Activated CD4-positive, alpha-beta T cell treated with anti-CD3 and anti-CD28 coated beads for 48 hours (primary cell): ENCODE measurements around the gene GMPS.
"Not testable (repeated sequence)": the region's sequence is repeated elsewhere in the genome, so short reads cannot be mapped to it uniquely, and the experiment has no call there.

Experiments
- DNase-seq: peaks from one replicate; pipeline ENCODE4 v3.0.0-alpha.2; 2020

Gene GMPS

DNA sequence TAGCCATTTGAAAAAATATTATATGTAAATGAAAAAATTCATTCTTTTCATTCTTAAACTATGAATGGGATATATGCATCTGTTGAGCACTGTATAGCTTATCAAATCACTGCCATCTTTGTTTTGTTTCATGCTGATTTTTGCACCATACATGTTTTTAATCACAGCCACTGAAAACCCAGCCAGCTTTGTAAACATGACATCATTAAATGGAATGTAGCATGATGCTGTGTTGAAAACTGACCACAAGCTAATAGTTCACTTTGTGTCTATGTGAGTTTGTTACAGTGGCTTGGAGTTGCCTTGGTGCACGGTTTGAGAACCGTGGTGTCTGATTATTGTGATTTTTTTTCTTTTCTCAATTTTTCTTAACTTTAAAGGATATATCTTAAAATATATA, 75.7 kb downstream of the GMPS start:
- no peak for DNase-seq

DNA sequence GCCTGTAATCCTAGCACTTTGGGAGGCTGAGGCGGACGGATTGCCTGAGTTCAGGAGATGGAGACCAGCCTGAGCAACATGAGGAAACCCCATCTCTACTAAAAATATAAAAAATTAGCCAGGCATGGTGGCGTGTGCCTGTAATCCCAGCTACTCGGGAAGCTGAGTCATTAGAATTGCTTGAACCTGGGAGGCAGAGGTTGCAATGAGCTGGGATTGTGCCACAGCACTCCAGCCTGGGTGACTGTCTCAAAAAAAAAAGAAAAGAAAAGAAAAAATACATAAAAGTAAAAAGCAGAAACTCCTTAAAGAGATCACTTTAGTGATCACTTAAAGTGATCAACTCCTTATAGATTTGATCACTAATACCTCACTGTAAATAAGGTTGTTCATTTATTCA, 78.0 kb downstream of the GMPS start:
- DNase-seq, result no peak

DNA sequence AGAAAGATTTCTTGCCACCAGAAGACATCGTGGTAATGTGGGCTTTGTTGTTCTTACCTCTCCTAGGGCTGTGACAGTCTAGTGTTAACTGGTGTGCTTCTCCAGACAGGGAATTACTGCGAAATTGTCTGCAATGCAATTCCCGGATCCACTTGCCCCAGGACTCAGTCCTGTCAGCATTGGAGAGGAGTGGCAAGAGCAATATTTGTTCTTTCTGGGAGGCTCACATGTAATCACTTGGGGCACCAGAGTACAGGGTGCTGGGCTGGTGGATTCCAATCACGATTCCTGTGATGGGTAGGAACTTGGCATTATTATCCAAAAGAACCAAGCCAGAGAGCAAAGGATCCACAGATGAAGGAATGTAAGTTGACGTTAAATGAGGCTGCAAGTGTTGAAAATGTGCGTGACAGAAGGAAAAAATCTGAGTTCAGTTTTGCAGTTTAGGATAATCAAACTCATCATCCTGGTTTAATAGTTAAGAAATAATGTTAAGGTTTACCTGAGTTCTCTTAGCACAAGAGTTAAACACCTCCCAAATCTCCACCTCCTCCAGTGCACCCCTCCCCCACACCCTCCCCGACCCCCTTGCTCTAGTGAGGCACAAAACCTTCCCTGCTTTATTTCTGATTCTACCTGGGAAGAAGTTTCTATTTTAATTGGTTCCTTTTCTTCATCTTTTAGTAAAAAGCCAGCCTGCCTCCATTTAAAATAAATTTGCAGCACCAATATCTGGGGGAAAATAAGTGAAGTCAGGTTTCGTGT, 79.2 kb downstream of the GMPS start:
- DNase-seq, result no peak

DNA sequence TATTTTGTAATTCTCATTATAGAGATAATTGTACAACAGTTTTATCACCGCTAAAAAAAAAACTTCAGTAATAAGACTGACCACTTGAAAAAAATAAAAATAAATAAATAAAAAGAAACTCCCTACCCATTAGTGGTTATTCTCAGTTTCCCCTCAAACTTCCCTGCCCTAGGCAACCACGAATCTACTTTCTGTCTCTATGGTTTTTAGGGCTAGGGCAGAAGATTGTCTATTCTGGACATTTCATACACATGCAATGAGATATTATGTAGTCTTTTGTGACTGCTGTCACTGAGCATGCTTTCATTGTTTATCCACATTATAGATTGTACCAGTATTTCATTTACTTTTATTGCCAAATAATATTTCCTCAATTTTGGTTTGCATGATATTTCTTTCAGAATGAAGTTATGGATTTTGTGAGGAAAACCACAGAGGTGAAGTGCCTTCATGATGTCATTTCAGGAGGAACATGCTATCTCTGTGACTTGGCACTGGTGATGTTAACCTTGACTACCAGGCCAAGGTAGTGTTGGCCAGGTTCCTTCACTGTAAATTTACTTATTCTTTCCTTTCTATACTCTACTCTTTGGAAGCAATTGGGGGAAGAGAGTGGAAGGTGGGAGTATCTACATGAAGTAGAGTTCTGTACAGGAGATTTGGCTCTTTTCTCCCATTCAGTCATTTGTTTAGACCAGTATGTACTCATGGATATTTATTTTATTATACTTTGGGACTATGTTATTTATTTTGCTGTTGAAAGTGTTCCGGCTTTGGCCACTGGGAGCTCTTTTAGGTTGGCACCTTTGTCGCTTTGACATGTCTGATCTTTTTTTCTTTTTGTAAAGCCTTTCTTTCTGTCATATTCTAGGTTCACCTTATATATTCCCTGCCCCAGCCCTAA, 86.3 kb downstream of the GMPS start:
- DNase-seq, result no peak

DNA sequence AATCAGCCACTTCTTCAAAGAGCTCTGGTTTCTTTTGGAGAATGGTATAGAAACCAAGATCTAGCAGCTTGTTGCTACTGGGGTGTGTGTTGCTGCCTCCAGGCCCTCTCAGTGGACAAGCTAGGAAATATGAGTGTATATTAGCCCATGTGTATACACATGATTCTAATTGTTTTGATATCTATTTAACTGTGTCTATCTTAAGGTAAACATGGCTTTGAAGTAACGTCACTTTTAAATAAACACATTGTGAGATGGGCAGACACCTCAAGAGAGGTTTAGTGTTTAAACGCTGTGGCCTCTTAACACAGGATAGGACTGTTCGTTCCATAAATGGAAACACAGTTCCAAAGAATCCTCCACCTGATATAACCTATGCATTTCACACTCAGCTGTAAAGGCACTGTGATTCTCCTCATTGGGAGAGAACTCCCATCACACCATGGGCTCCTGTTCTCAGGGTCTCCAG, 87.0 kb downstream of the GMPS start:
- no peak for DNase-seq

DNA sequence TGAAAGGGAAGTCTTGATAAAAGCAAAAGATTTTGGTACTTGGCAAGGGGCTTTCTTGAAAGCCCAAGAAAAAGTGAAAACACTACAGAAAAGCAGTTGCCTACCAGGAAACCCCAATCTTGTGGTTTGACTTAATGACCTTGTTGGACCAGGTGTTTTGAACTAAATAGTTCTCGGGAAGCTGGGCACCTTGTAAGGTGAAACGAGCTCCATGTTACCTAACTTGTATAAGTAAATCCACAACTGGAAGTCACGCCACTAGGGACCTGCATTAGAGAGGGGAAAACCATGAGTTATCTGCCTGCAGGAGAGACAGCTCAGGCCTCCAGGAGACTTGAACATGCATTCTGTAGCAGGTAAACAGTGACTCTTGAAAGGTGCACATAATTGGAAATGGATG, 88.2 kb downstream of the GMPS start:
- no peak for DNase-seq

DNA sequence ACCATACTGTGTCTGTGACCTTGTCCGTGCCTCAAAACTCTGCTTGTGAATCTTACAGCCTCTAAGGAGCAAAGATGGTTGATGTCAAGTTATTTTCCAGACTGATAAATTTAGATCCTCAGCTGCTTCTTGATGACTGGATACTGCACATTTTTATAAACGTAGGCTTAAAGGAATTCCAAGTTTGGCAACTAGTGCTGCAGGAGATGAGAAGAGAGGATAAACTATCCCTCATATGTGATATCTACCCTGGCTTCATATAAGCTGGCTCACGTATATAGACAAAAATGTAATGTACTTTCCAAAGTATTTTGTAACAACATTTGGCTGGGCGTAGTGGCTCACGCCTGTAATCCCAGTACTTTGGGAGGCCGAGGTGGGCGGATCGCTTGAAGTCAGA, 89.6 kb downstream of the GMPS start:
- no peak for DNase-seq

DNA sequence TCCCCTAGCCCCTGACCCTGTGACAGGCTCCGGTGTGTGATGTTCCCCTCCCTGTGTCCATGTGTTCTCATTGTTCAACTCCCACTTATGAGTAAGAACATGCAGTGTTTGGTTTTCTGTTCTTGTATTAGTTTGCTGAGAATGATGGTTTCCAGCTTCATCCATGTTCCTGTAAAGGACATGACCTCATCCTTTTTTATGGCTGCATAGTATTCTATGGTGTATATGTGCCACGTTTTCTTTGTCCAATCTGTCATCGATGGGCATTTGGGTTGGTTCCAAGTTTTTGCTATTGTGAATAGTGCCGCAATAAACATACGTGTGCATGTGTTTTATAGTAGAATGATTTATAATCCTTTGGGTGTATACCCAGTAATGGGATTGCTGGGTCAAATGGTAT, 90.6 kb downstream of the GMPS start:
- not testable (repeated sequence) for DNase-seq

DNA sequence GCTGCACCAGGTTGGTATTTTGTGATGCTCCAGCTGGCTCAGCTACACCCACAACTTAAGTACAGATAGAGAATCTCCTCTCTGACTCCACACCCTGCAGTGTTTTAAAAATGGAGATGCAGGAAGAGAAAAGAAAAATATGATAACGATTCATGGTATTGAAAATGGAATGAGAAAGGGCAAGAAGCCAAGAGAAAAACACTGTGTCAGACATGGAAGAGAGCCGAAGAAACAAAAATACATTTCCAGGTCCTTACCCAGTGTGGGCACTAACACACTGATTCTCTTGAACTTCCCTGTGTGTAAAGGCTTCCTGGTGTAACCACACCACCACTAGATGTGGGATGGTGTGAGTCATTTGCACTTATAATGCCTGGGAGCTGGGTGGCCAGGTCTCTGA, 93.1 kb downstream of the GMPS start:
- no peak for DNase-seq

DNA sequence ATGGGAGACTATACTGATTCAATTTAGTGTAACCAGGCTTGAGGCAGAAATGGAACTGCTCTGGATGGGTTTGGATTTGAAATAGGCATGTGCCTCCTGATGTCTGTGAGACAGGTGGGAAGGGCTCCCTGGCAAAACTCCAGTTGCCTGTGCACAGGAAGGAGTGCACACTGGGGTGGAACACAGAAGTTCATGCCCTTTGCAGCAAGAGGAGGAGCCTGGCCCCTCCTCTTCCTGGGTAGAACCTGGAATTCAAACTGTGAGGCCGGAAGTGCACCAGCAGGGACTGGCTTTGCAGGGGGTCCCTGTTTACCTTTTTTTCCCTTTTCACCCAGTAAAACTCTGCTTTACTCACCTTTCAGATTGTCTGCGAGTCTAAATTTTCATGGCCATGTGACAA, 99.9 kb downstream of the GMPS start:
- no peak for DNase-seq

DNA sequence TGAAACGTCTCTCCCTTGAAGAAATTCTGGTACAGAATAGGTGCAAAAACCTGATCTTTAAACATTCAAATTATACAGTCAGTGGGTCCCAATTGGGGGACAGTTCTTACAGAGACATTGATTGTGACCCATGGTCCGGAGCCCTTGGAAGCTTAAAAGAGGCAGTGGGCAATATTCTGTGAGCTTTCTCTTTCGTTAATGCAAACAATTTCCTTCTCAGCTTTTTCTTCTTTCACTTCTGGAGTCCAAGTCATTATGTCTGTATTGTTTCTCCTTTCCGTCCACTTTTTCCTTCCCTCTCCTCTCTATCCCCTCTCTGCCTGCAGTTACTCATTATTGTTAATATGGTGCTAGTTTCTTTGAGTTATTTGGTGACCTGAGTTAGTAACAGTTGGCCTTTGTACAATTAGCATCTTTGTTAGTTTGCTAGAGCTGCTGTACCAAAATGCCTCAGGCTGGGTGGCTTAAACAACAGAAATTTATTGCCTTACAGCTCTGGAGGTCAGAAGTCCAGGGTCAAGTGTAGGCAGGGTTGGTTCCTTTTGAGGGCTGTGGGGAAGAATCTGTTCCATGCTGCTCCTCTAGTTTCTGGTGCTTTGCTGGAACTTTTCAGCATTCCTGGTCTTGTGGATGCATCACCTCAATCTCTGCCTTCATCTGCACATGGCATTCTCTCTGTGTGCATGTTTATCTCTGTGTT, 102.6 kb downstream of the GMPS start:
- DNase-seq, result no peak

DNA sequence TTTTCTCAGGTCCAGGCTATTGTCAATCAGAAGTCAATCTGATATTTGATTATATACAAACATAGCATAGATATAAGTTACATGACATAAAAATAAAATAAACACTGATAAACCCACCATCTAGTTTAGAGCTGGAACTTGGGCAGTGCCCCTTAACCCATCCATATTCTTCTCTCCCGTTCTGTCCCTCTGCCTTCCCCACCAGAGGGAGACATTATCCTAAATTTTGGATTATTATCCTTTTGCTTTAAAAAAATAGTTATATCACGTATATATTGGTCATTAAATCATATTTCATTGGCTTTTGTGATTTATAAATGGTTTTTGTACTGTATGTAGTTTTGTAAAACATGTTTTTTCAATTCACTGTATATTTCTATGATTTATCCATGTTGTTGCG, 107.9 kb downstream of the GMPS start:
- no peak for DNase-seq

DNA sequence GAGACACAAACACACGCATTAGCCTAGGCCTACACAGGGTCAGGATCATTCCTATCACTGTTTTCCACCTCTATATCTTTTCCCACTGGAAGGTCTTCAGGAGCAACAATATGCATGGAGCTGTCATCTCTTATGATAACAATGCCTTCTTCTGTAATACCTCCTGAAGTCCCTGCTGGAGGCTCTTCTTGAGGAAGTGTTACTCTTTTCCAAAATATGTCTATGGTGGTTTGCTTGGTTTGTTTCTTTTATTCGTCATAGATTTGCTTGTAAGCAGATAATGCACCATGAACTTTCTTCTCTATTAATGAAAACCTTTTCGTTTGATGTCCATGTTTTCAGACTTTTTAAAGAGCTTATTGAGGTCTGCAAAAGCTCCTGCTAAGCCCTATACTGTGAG, 109.3 kb downstream of the GMPS start:
- no peak for DNase-seq

DNA sequence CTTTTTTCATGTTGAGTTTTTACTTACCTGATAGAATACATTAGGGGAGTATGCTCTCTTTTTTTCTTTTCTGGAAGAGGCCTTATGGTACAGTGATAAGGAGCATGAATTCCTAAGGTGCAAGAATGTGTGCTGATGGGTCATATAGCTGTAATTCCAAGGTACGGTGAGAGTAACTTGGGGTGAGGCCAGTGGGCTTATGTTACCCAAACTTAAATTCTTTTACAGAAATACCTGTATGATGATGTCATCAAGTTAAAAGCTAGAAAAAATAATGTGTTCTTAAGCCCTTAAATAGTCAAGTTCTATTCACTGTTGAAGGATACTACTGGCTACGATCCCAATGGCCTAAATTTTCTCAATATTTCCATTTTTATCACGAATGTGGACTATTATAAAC, 111.2 kb downstream of the GMPS start:
- no peak for DNase-seq

DNA sequence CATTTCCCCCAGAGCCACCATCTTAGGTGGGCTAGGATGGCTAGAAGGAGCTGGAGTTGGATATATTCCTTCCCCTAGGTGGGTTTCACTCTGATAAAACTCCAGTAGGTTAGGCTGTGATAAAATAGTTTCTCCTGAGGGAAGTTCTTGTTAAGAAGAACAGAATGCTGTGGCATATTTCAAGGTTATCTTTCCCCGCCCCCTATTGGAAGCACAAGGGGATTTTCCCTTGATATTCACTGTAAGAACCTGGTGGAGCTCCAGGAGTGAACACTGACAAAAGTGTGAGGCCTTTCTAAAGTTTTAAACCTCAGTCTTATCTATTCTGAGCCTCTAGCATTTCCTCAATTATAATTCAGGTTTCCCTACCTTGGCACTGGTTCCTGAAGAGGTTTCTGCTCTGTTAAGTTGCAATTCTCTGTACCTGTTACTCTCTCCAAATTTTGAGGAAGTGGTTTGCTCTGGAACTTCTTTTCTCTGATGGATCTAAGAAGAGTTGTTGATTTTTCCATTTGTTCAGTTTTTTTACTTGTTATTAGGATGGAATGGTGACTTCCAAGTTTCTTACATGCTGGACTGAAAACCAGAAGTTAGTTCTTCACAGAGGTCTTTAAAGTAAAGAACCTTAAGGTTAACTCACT, 113.5 kb downstream of the GMPS start:
- DNase-seq, result no peak

DNA sequence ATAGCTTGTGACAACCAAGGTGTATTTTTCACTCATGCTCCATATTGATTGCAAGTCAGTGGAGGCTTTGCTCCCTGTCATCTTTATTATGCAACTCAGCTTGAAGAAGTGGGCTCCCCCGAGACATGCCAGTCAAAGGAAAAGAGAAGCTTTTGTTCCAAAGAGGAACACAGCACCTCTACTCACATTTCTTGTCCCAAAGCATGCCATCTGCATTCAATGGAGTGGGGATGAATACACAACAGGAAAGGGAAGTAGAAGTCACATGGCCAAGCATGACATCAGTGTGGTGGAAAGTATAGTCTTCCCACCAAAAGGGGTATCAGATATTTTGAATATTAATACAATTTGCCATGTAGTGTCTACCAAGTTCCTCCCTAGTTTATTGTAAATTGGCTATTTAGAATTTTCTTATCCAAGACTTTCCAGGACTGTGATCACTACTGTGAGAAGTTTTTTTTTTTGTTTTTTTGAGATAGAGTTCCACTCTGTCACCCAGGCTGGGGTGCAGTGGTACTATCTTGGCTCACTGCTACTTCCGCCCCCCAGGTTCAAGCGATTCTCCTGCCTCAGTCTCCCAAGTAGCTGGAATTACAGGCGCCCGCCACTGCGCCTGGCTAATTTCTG, 114.5 kb downstream of the GMPS start:
- DNase-seq, result no peak

DNA sequence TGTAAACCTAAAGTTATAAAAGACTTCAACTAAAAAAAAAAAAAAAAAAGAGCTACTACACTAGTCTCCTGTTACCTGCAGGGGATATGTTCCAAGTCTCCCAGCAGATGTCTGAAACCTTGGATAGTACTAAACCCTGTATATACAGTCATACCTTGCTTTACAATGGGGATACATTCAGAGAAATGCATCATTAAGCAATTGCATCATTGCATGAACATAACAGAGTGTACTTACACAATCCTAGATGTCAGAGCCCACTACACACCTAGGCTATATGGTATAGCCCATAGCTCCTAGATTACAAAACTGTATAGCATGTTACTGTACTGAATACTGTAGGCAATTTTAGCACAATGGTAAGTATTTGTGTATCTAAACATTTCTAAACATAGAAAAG, 119.1 kb downstream of the GMPS start:
- DNase-seq, result no peak

DNA sequence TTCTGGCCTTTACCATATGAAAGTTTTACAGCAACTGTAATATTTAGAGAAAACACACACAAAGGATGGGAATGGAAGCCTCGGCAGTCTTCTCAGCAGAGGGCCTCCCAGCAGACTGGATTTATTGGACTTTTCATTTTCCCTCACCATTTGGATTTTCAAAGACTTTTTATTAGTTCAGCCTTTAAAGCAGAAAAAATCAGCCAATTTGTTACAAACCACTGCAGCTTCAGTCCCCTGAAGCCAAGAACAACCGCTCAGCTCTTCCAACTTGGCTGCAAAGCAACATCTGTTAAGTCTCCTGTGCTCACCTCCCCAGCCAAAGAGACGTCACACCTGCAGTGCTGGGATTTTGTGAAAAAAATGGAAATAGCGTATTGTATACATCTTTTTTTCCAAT, 120.8 kb downstream of the GMPS start:
- DNase-seq, result no peak

DNA sequence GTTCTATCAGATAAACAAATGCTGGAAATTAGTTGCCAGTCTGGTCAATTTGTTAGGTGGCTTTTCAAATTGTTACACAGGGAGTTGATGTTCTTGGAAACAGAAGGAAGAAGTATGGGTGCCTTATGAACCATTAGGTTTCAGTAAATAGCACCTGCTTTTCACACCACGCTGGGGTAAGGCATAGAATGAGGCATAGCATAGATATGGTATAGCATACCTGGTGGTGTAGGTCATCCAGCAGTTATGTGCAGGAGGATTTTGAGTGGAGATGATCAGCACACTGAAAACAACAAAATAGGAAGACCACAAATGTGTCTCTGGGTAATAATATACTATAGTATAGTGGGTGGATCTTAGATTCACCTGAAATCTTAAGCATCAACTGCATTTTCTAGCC, 121.4 kb downstream of the GMPS start:
- DNase-seq, result no peak
